Hematopoietic multipotent progenitor cell (in vitro differentiated cells): ENCODE results near the gene USP1. TPM values are rescaled to one million over a fixed set of nuclear protein-coding genes. Genes with fewer than 3 reads are reported as not detected.

ENCODE experiments used
- DNase-seq, 3 donors: peaks; one replicate each; pipeline ENCODE4 v3.0.0-alpha.2; 2011 to 2015; ENCODE audit warnings: low read depth in 2 of 3, low spot score in 2 of 3
- total RNA-seq: library from RNA; depleted of rRNA; stranded (reverse); fragments of >200 nt; gene quantifications from one replicate; pipeline ENCODE4 v1.2.3, GENCODE V29; 2012

The USP1 gene
- total RNA-seq, 1 donor, result 14.3 TPM

GRCh38 chr1:62426237-62426636 lies 10.6 kb upstream of the USP1 start:
- DNase-seq, result no peak

- no peak for DNase-seq
Measured at GRCh38 chr1:62426794-62427193, 10.1 kb upstream of the USP1 start.

GRCh38 chr1:62428351-62428750 lies 8.5 kb upstream of the USP1 start:
- no peak for DNase-seq

GRCh38 chr1:62429581-62429980 lies 7.3 kb upstream of the USP1 start:
- DNase-seq, result no peak

GRCh38 chr1:62433861-62434617 lies 2.8 kb upstream of the USP1 start:
- peak in 1 of 3 donors; percentile 27 for DNase-seq

- no peak for DNase-seq
Measured at GRCh38 chr1:62434618-62435001, 2.2 kb upstream of the USP1 start.

GRCh38 chr1:62435231-62436038 lies 1.4 kb upstream of the USP1 start:
- no peak for DNase-seq

GRCh38 chr1:62436039-62436465 lies 797 bp upstream of the USP1 start:
- peak in 1 of 3 donors; percentile 94 for DNase-seq

GRCh38 chr1:62437273-62437940 lies 558 bp downstream of the USP1 start:
- peak; percentile 18 to 26 (median 25) for DNase-seq

- DNase-seq, result peak in 1 of 3 donors; percentile 9
Measured at GRCh38 chr1:62438163-62438562, 1.3 kb downstream of the USP1 start.

- DNase-seq, result peak in 2 of 3 donors; percentile 18 to 22
Measured at GRCh38 chr1:62439652-62440371, 3.0 kb downstream of the USP1 start.

- DNase-seq, result no peak
Measured at GRCh38 chr1:62444701-62445100, 7.9 kb downstream of the USP1 start.

GRCh38 chr1:62448221-62448933 lies 11.5 kb downstream of the USP1 start:
- DNase-seq, result no peak

- no peak for DNase-seq
Measured at GRCh38 chr1:62450301-62450700, 13.5 kb downstream of the USP1 start.

GRCh38 chr1:62452951-62453350 lies 16.1 kb downstream of the USP1 start:
- no peak for DNase-seq

GRCh38 chr1:62457955-62458354 lies 21.1 kb downstream of the USP1 start:
- DNase-seq, result no peak

GRCh38 chr1:62462370-62462769 lies 25.5 kb downstream of the USP1 start:
- peak in 2 of 3 donors; percentile 9 to 21 for DNase-seq

GRCh38 chr1:62467092-62467491 lies 30.2 kb downstream of the USP1 start:
- DNase-seq, result no peak

GRCh38 chr1:62476525-62477219 lies 39.8 kb downstream of the USP1 start:
- DNase-seq, result no peak
